PFSK-1 (cell line): ENCODE results near the gene CBY2.

Experiments
- POLR2AphosphoS5 ChIP-seq: IDR thresholded peaks from 2 replicates; pipeline ENCODE4 v1.6.1; 2012; ENCODE audit warnings: low read depth, mild to moderate bottlenecking, control low read depth, low read length, moderate library complexity
- SIN3A ChIP-seq: IDR thresholded peaks from 2 replicates; pipeline ENCODE4 v1.6.1; 2012; ENCODE audit warnings: mild to moderate bottlenecking, low read length, moderate library complexity, borderline replicate concordance; ENCODE audit not compliant: insufficient read depth
- TAF1 ChIP-seq: IDR thresholded peaks from 2 replicates; pipeline ENCODE4 v1.6.1; 2012; ENCODE audit warnings: low read length, control low read depth, borderline replicate concordance; ENCODE audit not compliant: insufficient read depth
- TF ChIP-seq, protein P1 (sequence below), 2 experiments: IDR thresholded peaks; 2 replicates each; pipeline versions ENCODE4 v1.6.1 to v1.8.0; 2011 to 2012; ENCODE audit warnings: low read depth in 2 of 2, low read length in 2 of 2, control low read depth in 1 of 2, inconsistent platforms in 1 of 2, mild to moderate bottlenecking in 1 of 2, moderate library complexity in 1 of 2; ENCODE audit not compliant: insufficient read depth in 1 of 2

DNA sequence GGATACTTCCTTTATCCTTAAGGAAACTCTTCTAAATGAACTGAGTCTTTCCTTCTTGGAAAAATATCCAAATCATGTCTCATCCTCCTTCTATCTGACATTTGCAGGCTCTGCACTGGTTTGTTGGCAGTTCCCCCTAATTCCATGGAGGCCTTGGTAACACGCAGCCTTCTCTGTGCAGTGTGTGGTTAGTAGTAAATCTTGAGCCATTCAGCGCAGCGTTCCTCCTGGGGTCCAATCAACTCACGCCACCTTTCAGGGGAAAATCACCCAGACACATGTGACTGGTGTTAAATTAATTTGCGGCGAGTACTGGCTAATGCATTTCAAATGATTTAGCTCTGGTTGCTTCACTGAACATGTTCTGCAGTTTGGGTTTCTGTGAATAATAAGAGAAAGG is 21.0 kb upstream of the CBY2 start:
- TF ChIP-seq, protein P1, sequence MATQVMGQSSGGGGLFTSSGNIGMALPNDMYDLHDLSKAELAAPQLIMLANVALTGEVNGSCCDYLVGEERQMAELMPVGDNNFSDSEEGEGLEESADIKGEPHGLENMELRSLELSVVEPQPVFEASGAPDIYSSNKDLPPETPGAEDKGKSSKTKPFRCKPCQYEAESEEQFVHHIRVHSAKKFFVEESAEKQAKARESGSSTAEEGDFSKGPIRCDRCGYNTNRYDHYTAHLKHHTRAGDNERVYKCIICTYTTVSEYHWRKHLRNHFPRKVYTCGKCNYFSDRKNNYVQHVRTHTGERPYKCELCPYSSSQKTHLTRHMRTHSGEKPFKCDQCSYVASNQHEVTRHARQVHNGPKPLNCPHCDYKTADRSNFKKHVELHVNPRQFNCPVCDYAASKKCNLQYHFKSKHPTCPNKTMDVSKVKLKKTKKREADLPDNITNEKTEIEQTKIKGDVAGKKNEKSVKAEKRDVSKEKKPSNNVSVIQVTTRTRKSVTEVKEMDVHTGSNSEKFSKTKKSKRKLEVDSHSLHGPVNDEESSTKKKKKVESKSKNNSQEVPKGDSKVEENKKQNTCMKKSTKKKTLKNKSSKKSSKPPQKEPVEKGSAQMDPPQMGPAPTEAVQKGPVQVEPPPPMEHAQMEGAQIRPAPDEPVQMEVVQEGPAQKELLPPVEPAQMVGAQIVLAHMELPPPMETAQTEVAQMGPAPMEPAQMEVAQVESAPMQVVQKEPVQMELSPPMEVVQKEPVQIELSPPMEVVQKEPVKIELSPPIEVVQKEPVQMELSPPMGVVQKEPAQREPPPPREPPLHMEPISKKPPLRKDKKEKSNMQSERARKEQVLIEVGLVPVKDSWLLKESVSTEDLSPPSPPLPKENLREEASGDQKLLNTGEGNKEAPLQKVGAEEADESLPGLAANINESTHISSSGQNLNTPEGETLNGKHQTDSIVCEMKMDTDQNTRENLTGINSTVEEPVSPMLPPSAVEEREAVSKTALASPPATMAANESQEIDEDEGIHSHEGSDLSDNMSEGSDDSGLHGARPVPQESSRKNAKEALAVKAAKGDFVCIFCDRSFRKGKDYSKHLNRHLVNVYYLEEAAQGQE (IDR thresholded peaks at IDR 0.05; ENCODE audit: insufficient read depth in 1 of 2, low read depth in 2 of 2, low read length in 2 of 2) = no peak
- no peak for TF ChIP-seq POLR2AphosphoS5
- TF ChIP-seq TAF1 = no peak
- no peak for TF ChIP-seq SIN3A
